BJ (cell line): ENCODE data around the gene ROR2. TPM values are rescaled to one million over a fixed set of nuclear protein-coding genes. Genes with fewer than 3 reads are reported as not detected.

ENCODE experiments used
- CTCF ChIA-PET: fragments of 350-600 bp; formaldehyde crosslinking; extraction: SDS; loops from one replicate; lab custom pipeline; 2021; ENCODE audit warnings: antibody characterized with exemption, inconsistent platforms; lab: Yijun Ruan, JAX
- POLR2A ChIA-PET: fragments of 300-600 bp; sonication (Branson Sonifier 250); formaldehyde crosslinking; extraction: SDS; loops from one replicate; lab custom pipeline; 2021; ENCODE audit warnings: antibody characterized with exemption; lab: Charles Lee
- DNase-seq: peaks from one replicate; pipeline ENCODE4 v3.0.0-alpha.2; 2011; ENCODE audit warnings: low read depth
- H3K27me3 ChIP-seq: 2 replicates; pipeline ENCODE4 v1.6.0; 2011; ENCODE audit warnings: low read length; ENCODE audit not compliant: control insufficient read depth, insufficient read depth
- H3K36me3 ChIP-seq: 2 replicates; pipeline ENCODE4 v1.5.1; 2011; ENCODE audit warnings: low read length; ENCODE audit not compliant: control insufficient read depth, insufficient read depth
- H3K4me3 ChIP-seq: 2 replicates; pipeline ENCODE4 v1.5.1; 2011; ENCODE audit warnings: low read depth, mild to moderate bottlenecking, control low read depth, low read length
- polyA plus RNA-seq: library from polyadenylated mRNA; depleted of rRNA; stranded (reverse); fragments of >200 nt; gene quantifications from 2 replicates; pipeline ENCODE4 v1.2.3, GENCODE V29; 2011
- TF ChIP-seq, protein P1 (sequence below): IDR thresholded peaks from 2 replicates; pipeline ENCODE4 v1.5.1; 2011; ENCODE audit warnings: low read depth, mild to moderate bottlenecking, control low read depth, inconsistent platforms, low read length, moderate library complexity; ENCODE audit not compliant: insufficient read depth

ROR2 gene
- polyA plus RNA-seq, 1 experiment: 1.1 TPM

DNA sequence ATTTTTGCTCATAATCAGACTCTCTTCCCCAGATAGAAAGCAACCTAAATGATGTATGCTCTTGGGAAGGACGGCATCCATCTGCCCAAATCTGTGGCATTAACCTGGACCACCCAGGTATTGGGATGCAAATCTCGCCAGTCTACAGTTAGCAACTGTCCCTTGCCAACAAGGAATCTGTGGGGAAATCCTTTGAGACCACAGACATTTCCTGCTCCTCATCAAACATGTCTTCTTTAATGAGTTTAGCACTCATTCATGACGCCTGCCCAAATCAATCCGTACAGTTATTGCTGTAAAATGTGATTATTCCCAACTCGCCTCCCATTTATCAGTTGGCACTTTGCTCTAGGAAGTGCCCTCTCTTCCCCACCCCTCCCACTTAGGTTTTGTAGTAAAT, 7.8 kb downstream of the ROR2 start:
- POLR2A ChIA-PET: no interaction called here
- Histone ChIP-seq H3K27me3 (peaks cover 5% of the 10 kb centered on the region; the same call in 1 of the 2 replicates), H3K36me3 (no peaks in the 10 kb centered on the region), H3K4me3 (no peak overlapping the region)
- CTCF ChIA-PET: interaction anchor here (0.5 to 1.0 kb wide), 2 partner anchors 12 to 14 kb away, joined by 3 read pairs; no protein-coding TSS in a partner anchor
- TF ChIP-seq, protein P1, sequence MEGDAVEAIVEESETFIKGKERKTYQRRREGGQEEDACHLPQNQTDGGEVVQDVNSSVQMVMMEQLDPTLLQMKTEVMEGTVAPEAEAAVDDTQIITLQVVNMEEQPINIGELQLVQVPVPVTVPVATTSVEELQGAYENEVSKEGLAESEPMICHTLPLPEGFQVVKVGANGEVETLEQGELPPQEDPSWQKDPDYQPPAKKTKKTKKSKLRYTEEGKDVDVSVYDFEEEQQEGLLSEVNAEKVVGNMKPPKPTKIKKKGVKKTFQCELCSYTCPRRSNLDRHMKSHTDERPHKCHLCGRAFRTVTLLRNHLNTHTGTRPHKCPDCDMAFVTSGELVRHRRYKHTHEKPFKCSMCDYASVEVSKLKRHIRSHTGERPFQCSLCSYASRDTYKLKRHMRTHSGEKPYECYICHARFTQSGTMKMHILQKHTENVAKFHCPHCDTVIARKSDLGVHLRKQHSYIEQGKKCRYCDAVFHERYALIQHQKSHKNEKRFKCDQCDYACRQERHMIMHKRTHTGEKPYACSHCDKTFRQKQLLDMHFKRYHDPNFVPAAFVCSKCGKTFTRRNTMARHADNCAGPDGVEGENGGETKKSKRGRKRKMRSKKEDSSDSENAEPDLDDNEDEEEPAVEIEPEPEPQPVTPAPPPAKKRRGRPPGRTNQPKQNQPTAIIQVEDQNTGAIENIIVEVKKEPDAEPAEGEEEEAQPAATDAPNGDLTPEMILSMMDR: no peak
- DNase-seq: no peak

DNA sequence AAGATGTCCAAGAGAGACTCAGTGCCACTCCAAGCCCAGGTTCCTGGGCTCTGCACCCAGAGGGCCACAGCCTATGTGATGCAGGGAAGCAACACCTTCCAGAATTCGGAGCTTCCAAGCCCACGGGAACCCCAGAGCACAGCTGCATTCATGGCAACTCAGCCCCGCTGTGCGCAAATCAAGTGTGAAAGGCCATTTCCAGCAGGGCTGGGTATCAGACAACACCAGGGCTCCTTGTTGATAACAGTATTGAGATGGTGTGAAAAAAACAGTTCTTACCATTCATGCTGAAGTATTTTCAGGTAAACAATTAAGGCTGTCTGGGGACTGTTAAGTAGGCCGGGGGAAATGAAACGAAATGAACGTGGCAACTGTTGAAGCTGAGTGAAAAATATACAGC, 10.1 kb downstream of the ROR2 start:
- ChIA-PET CTCF (interaction anchor here (1.4 kb wide), 1 partner anchor 10 kb away, joined by 3 read pairs; the partner anchor contains the start of gene ROR2), POLR2A (no interaction called here)
- Histone ChIP-seq H3K36me3 (no peaks in the 10 kb centered on the region), H3K4me3 (no peak overlapping the region), H3K27me3 (no peaks in the 10 kb centered on the region)
- TF ChIP-seq, protein P1: no peak
- no peak for DNase-seq

DNA sequence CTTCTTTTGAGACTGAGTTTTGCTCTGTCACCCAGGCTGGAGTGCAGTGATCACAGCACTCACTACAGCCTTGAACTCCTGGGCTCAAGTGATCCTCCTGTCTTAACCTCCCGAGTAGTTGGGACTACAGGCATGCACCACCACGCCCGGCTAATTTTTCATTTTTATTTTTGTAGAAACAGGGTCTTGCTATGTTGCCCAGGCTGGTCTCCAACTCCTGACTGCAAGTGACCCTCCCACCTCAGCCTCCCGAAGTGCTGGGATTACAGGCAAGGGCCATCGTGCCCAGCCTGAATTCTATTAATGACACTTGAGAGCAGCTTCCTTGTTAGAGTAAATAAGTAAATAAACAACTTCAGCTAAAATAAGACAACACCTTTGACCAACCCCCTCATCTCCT, 12.3 kb downstream of the ROR2 start:
- H3K4me3 ChIP-seq: no peak overlapping the region
- ChIA-PET POLR2A (no interaction called here), CTCF (interaction anchor here (0.9 kb wide), 1 partner anchor 12 kb away, joined by 3 read pairs; the partner anchor contains the start of gene ROR2)
- no peak for DNase-seq
- TF ChIP-seq, protein P1: no peak
- H3K27me3 ChIP-seq: no peaks in the 10 kb centered on the region
- H3K36me3 ChIP-seq: no peaks in the 10 kb centered on the region

DNA sequence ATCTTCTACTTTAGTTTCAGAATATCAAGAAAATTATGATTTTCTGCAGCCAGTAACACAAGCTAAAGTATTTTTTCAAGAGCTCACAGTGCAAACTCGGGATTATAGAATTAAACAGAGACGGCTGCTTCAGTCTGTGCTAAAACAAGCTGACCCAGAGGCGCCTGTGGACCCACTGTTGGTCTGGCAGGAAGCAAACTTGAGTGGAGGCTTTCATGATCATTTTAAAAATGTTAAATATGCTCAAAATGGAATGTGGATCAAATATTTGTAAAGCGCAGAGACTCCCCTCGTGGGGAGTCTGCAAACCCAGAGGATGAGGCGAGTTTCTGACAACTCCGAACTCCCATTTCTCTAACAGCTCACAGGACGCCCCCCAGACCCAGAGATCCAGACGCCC, 13.0 kb downstream of the ROR2 start:
- POLR2A ChIA-PET: no interaction called here
- no peaks in the 10 kb centered on the region for H3K36me3 ChIP-seq
- TF ChIP-seq, protein P1: no peak
- no peak for DNase-seq
- no peaks in the 10 kb centered on the region for H3K27me3 ChIP-seq
- H3K4me3 ChIP-seq: no peak overlapping the region
- CTCF ChIA-PET: interaction anchor here (1.5 kb wide), 1 partner anchor 10 kb away, joined by 3 read pairs; no protein-coding TSS in a partner anchor

DNA sequence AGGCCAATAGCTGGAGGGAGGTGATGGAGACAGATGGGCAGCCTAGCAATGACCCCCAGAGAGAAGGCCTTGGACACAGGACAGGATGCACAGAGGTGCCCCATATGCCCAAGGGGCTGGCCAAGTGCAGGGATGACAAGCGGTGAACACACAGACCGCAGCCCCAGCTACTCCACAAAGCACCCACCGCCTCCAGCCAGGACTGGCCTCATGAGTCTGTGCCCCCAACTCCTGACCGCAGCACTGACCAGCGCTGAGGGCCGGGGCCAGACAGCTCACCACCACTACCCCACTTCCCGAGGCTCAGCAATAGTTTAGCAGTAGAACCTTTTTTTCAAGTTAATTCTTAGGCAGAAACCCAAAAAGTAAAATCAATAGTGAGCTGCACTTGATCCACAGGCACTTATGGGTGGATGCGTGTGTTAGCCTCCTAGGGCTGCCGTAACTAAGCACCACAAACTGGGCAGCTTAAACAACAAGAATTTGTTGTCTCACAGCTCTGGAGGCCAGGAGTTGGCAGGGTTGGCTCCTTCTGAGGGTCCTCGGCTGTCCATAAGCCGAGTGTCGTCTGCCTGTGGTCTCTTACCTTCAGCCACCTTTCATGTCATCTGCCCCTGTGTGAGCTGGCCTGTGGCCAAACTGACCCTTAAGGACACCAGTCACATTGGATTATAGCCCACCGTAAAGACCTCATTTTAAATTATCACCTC, 14.1 kb downstream of the ROR2 start:
- TF ChIP-seq, protein P1: no peak
- POLR2A ChIA-PET: no interaction called here
- no peak overlapping the region for H3K4me3 ChIP-seq
- H3K36me3 ChIP-seq: no peaks in the 10 kb centered on the region
- H3K27me3 ChIP-seq: no peaks in the 10 kb centered on the region
- CTCF ChIA-PET: interaction anchor here (1.5 to 2.6 kb wide), 3 partner anchors 11 to 176 kb away, joined by 3 to 10 read pairs (median 5); partner anchors contain the start of gene ROR2
- DNase-seq: no peak
